Measurements from ENCODE around the gene BSCL2. TPM values are rescaled to one million over a fixed set of nuclear protein-coding genes. Genes with fewer than 3 reads are reported as not detected.

The BSCL2 gene
- total RNA-seq, 1 experiment from 2014 or later = 97.2 TPM

- no peak for TF ChIP-seq PREB (CRISPR knock-in tag; IDR thresholded peaks at IDR 0.05; ENCODE audit: borderline replicate concordance)
- peak; percentile 60 for TF ChIP-seq TEAD1 (CRISPR knock-in tag; IDR thresholded peaks at IDR 0.05)
- peak; percentile 99 for TF ChIP-seq USF2 (CRISPR knock-in tag; IDR thresholded peaks at IDR 0.05)
- no peak for TF ChIP-seq ZBTB43 (CRISPR knock-in tag; IDR thresholded peaks at IDR 0.05)
- TF ChIP-seq RORB (CRISPR knock-in tag; IDR thresholded peaks at IDR 0.05) = no peak
- TF ChIP-seq RELA (CRISPR knock-in tag; IDR thresholded peaks at IDR 0.05; ENCODE audit: borderline replicate concordance) = no peak
- TF ChIP-seq STAT6 (CRISPR knock-in tag; conservative IDR thresholded peaks at IDR 0.05; ENCODE audit: low read depth) = no peak
- TF ChIP-seq HMGXB4 (CRISPR knock-in tag; IDR thresholded peaks at IDR 0.05) = peak; percentile 58; the same call in 1 of the 2 replicates
- no peak for TF ChIP-seq ZNF263 (CRISPR knock-in tag; IDR thresholded peaks at IDR 0.05; ENCODE audit: low read depth)
- no peak for TF ChIP-seq ZNF219 (CRISPR knock-in tag; IDR thresholded peaks at IDR 0.05; ENCODE audit: borderline replicate concordance)
- TF ChIP-seq KAT7 (CRISPR knock-in tag; IDR thresholded peaks at IDR 0.05; ENCODE audit: borderline replicate concordance) = peak; percentile 63; the same call in 1 of the 2 replicates
- no peak for TF ChIP-seq NFYB (CRISPR knock-in tag; conservative IDR thresholded peaks at IDR 0.05; ENCODE audit: low read depth)
- 0 out of 2 replicates have a peak, but pooled peaks have one; percentile 38 for TF ChIP-seq ATF1 (CRISPR knock-in tag; IDR thresholded peaks at IDR 0.05)
- no peak for TF ChIP-seq JAZF1 (CRISPR knock-in tag; IDR thresholded peaks at IDR 0.05)
- no peak for TF ChIP-seq ZNF281 (CRISPR knock-in tag; IDR thresholded peaks at IDR 0.05)
- TF ChIP-seq ZNF138 (CRISPR knock-in tag; conservative IDR thresholded peaks at IDR 0.05) = no peak
- no peak for TF ChIP-seq ZNF671 (CRISPR knock-in tag; IDR thresholded peaks at IDR 0.05)
- TF ChIP-seq NR2C2 (CRISPR knock-in tag; IDR thresholded peaks at IDR 0.05) = no peak; the same call in 1 of the 2 replicates
- peak; percentile 71; the same call in 1 of the 2 replicates for TF ChIP-seq FOXP1 (CRISPR knock-in tag; IDR thresholded peaks at IDR 0.05; ENCODE audit: borderline replicate concordance)
- no peak for TF ChIP-seq AR (CRISPR knock-in tag; IDR thresholded peaks at IDR 0.05)
- TF ChIP-seq NR1H2 (CRISPR knock-in tag; IDR thresholded peaks at IDR 0.05) = no peak
- no peak for TF ChIP-seq MXD4 (CRISPR knock-in tag; IDR thresholded peaks at IDR 0.05; ENCODE audit: borderline replicate concordance)
- TF ChIP-seq CDX4 (CRISPR knock-in tag; IDR thresholded peaks at IDR 0.05; ENCODE audit: borderline replicate concordance) = no peak
Observed at GRCh38 chr11:62678770-62679696, 28.2 kb downstream of the BSCL2 start, which contains the start of gene UBXN1 (continued).
